Activated T-cell treated with anti-CD3 and anti-CD28 coated beads, Interleukin-2, amount 50 U/mL, for 4 hours (primary cell): Measurements from ENCODE around the gene CPSF2. TPM values are rescaled to one million over a fixed set of nuclear protein-coding genes. Genes with fewer than 3 reads are reported as not detected.

Source experiments
- total RNA-seq, 3 donors: library from RNA; stranded (reverse); gene quantifications; one replicate each; pipeline ENCODE4 v1.2.1, GENCODE V29; 2021

Gene CPSF2
- total RNA-seq, 3 donors from 2014 or later: 85.2 to 92.0 (median 88.9) TPM

Other genes starting within 250 kb of the CPSF2 start
- under 1 TPM; 0.37 to 0.83 (median 0.60) TPM for gene FBLN5, start 174.3 kb upstream of the CPSF2 start, total RNA-seq
- gene TRIP11, start 81.9 kb upstream of the CPSF2 start, total RNA-seq: 10 to 100 TPM; 38.5 to 40.3 (median 38.9) TPM
- 10 to 100 TPM; 20.3 to 25.8 (median 24.1) TPM for gene ATXN3, start 15.4 kb upstream of the CPSF2 start, total RNA-seq
- 10 to 100 TPM; 74.3 to 86.8 (median 82.5) TPM for gene NDUFB1, start 263 bp upstream of the CPSF2 start, total RNA-seq
- gene SLC24A4, start 201.2 kb downstream of the CPSF2 start, total RNA-seq: under 1 TPM in 1 of 3 donors, not detected in 2; 0.03 TPM